Cardiac muscle cell (in vitro differentiated cells and primary cell): ENCODE results near the gene ADK. TPM values are rescaled to one million over a fixed set of nuclear protein-coding genes. Genes with fewer than 3 reads are reported as not detected.
A peak's percentile ranks its signal among the peaks of the same experiment; 100 is the strongest.

Source experiments
- DNase-seq, 2 donors: peaks; one replicate each; pipeline versions ENCODE4 v3.0.0 to v3.0.0-alpha.2; 2010 to 2017; ENCODE audit warnings: low read depth in 1 of 2, low spot score in 1 of 2
- H3K27ac ChIP-seq: fragments of 200-600 bp; sonication (generic); 2 replicates; pipeline ENCODE4 v1.5.1; 2016
- H3K27me3 ChIP-seq: fragments of 200-600 bp; sonication (generic); 2 replicates; pipeline ENCODE4 v1.6.0; 2016; ENCODE audit warnings: control low read depth
- H3K36me3 ChIP-seq: fragments of 200-600 bp; sonication (generic); 2 replicates; pipeline ENCODE4 v1.5.1; 2016; ENCODE audit warnings: control low read depth
- H3K4me1 ChIP-seq: fragments of 200-600 bp; sonication (generic); 2 replicates; pipeline ENCODE4 v1.8.1; 2017; ENCODE audit warnings: low read depth, mild to moderate bottlenecking, mixed run types
- H3K4me3 ChIP-seq: fragments of 200-600 bp; sonication (generic); 2 replicates; pipeline ENCODE4 v1.5.1; 2016; ENCODE audit warnings: mild to moderate bottlenecking
- H3K9me3 ChIP-seq: fragments of 200-600 bp; sonication (generic); 2 replicates; pipeline ENCODE4 v1.5.1; 2017; ENCODE audit warnings: low read depth, mild to moderate bottlenecking, control low read depth
- CTCF ChIP-seq: IDR thresholded peaks from 2 replicates; pipeline ENCODE4 v1.5.1; 2012; ENCODE audit warnings: low read depth, mild to moderate bottlenecking, low read length
- polyA plus RNA-seq: library from polyadenylated mRNA; unstranded; fragments of >200 nt; fragmentation: Nextera tagmentation; extraction: Ambion mirVana; gene quantifications from 2 replicates; pipeline ENCODE4 v1.2.1, GENCODE V29; 2016
- total RNA-seq: library from RNA; depleted of rRNA; stranded (reverse); fragments of >200 nt; gene quantifications from 2 replicates; pipeline ENCODE4 v1.2.3, GENCODE V29; 2016

Gene ADK
- total and polyA plus RNA-seq, 2 experiments from 2014 or later = 24.8 to 57.4 TPM

DNA sequence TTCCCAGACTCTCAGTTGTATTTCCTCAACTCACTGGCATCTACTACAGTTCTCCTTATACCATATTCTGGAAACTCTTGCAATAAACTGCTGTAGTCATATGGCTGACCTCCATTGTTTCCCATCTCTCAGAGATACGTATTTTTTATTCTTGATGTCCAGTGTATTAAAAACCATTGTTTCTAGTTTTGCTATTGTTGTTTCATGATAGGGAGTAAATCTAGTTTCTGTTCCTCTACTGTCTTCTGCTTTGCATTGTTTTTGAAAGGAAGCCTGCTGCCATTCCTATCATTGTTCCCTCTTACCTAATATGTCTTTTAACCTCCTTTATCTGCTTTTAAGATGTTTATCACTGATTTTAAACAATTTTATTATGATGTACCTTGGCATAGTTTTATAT lies 255.0 kb downstream of the ADK start:
- no peak for TF ChIP-seq CTCF
- Histone ChIP-seq H3K4me3 (no peak overlapping the region), H3K36me3 (no peaks in the 10 kb centered on the region), H3K9me3 (no peaks in the 10 kb centered on the region), H3K27me3 (no peaks in the 10 kb centered on the region), H3K27ac (no peak overlapping the region), H3K4me1 (no peaks in the 10 kb centered on the region)
- no peak for DNase-seq

DNA sequence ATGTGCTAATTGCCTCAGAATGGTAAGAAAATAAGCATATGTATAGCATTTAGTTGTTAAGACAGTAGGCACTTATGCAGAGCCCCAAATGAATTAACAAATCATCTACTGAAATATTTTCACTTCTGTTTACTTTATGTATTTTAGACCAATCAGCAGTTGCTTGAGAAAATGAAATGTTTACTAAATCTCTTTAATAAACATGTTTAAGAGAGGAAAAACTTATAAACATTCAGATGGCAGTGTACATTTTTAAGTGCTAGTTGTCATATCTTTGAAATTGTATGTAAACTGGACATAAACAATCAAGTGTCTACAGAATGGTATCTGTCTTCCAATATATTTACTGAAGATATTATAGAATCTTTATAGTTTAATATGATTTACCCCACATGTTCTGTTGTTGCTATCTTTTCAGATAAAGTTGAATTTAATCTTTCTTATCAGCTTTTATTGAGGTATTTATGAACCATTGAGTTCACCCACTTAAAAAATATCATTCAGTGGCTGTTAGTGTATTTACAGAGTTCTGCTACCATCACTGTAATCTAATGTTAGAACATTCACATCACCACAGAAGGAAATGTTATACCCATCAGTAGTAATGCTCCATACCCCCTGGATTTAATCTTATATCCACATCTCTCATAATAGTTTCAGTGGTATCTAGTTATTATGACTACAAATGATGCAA lies 264.3 kb downstream of the ADK start:
- no peak for DNase-seq
- Histone ChIP-seq H3K4me3 (no peak overlapping the region), H3K4me1 (peaks cover 32% of the 10 kb centered on the region), H3K27me3 (no peaks in the 10 kb centered on the region), H3K36me3 (no peaks in the 10 kb centered on the region), H3K27ac (no peak overlapping the region), H3K9me3 (no peaks in the 10 kb centered on the region)
- TF ChIP-seq CTCF = no peak

DNA sequence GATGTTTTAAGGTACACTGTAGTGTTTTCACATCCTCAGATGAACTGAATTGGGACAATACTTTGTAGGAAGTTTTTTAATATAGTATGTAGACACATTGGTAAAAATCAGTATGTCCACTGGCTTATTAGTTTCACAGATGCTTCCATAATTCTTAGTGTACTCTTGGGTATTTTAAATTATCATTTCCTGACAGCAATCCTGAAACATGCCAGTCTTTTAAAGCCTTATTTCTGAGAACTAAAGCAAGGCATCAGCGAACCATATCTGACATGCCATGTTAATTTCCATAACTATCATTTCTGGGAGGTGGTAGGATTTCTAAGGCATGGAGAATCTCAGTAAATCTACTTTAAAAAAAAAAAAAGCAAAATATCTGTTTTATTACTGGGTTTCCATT lies 266.4 kb downstream of the ADK start:
- Histone ChIP-seq H3K4me3 (no peak overlapping the region), H3K27ac (no peak overlapping the region), H3K9me3 (no peaks in the 10 kb centered on the region), H3K27me3 (no peaks in the 10 kb centered on the region), H3K36me3 (no peaks in the 10 kb centered on the region), H3K4me1 (peaks cover 32% of the 10 kb centered on the region)
- TF ChIP-seq CTCF = no peak
- DNase-seq = no peak

GRCh38 chr10:74418285-74418872 lies 267.4 kb downstream of the ADK start:
- no peak overlapping the region for H3K4me3 ChIP-seq
- H3K27me3 ChIP-seq = no peaks in the 10 kb centered on the region
- DNase-seq = peak in 1 of 2 donors; percentile 60
- peak overlapping the region; percentile 82 for H3K27ac ChIP-seq
- no peaks in the 10 kb centered on the region for H3K36me3 ChIP-seq
- no peak for TF ChIP-seq CTCF
- no peaks in the 10 kb centered on the region for H3K9me3 ChIP-seq
- peaks cover 32% of the 10 kb centered on the region for H3K4me1 ChIP-seq

- Histone ChIP-seq H3K27ac (no peak overlapping the region), H3K4me3 (no peak overlapping the region), H3K36me3 (no peaks in the 10 kb centered on the region), H3K27me3 (no peaks in the 10 kb centered on the region), H3K4me1 (peaks cover 32% of the 10 kb centered on the region), H3K9me3 (no peaks in the 10 kb centered on the region)
- peak in 1 of 2 donors; percentile 14 for DNase-seq
- TF ChIP-seq CTCF = no peak
Observed at GRCh38 chr10:74419491-74419951, 268.5 kb downstream of the ADK start.
